NCI-H69 (cell line): ENCODE measurements around the gene EDARADD.

Experiments used
- DNase-seq: peaks from one replicate; lab custom pipeline; 2025; lab: John Stamatoyannopoulos, UW

EDARADD gene

DNA sequence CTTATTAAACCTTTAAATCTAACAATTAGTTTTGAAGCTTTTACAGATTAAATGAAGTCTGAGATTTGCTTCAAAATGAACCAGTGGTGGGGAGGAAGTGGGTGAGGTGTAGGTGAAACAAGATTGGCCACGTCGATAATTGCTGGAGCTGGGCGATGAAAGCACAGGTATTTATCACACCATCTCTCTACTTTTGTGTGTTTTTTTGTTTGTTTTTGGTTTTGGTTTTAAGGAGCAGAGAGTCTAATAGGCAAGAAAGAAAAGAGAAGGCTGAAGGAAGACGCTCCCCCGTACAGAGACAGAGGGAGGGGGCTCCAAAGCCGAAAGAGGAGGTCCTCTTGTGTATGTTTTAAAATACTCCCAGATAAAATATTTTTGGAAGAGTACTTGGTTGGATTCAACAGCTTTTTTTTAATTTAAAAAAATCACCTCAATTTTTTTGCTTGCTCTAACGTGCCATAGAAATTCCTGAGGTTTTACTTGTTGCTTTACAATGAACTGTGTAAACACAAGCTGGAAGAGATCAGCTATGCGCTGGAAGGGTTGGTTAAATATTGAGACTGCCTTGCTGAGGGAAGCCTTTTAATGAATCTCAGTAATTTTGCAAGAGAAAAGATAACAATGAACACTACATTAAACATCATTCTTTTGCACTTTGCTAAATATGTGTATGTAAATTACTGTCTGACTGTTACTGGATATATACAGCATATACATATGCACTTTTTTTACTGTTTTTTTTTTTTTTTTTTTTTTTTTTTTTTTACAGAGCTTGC is 123.0 kb downstream of the EDARADD start:
- DNase-seq = peak; percentile 79

DNA sequence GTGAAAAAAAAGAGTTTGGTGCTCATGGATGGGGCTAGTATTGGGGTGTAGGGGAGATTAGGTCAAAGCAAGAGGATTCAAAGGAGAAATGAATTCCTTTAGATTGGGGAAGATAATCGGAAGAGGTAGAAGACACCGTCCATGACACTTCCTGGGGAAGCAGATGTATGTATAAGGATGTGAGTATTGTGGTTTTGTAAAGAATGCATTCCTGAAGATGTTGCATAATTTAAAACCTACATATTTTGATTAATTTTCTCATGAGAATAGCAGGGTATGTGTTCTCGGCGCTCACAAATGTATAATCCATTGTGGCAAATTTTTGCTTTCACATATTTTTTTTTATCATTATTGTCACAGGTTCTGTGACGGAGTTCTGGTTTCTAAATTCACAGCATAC is 124.2 kb downstream of the EDARADD start:
- DNase-seq = no peak

DNA sequence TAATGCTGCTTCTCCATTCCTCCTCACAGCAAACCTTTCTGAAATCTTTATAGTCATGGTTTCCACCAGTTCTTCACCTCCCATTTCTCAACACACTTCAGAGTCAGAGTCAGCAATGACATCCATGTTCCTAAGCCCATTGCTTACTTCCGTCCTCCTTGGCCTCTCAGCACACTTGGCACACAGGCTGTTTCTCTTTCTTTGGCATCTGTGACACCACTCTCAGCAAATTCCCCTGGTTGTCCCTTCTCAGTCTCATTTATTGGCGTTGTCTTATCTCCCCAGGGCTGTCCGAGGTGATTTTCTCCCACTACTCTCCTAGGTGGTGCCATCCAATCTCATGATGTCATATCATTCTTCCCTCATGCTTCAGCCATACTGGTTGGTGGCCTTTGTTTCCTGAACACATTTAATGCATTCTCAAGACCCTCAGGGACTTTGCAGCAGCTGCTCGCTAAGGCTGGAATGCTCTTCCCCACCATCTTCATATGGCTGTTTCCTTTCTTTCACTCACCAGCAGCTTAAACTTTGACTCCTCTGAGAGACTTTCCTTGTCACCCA is 126.4 kb downstream of the EDARADD start:
- no peak for DNase-seq

DNA sequence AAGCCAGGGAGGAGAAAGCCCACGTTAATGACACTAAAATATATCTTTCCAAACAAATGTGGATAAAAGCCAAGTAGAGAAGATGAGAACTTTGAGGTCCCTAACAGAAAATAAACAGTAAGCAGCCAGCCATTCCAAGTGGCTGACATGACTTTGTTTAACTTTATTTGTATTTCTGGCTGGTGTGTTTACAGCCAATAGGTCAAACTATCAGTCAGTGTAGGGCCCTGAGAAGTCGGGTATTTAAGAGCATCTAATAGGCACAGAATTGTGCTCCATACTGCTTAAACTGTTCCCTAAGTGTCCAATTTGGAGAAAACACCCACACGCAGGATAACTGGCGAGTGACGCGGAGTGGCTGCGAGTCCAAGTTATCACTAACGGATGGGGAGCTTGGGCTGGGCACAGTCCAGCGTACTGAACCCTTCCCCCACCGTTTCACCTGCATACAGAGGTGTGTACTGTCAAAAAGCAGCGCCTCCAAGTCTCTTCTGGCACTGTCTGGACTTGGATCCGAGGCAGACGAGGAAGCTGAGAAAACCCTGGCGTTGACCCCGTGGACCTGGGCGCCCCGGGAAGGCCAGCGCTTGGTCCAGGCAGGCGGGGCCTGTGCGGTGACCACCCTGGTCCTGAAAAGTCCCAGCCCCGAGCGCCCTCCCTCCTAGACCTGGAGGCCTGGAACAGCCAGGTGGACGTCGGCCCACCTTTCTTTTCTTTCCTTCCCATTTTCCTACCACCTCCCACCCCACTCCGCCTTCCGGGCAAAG is 129.0 kb downstream of the EDARADD start:
- DNase-seq = peak; percentile 77

DNA sequence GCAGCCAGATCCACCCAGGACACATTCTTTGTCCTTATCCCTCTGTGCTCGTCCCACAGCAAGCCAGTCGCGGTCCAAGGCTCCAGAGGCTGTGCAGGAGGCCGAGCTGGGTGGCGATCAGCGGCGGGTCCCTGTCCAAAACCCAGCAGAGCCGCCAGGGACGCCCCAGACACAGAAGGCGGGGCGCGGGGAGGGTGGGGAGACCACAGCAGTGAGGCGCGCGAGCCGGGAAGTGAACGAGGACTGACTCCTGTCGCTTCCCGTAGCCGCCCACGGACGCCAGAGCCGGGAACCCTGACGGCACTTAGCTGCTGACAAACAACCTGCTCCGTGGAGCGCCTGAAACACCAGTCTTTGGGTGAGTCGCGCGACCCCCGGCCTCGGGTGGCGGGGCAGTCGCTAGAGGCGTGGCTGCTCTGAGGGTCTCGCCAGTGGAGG is 129.6 kb downstream of the EDARADD start, which contains the start of gene LGALS8:
TSS of gene LGALS8 (plus strand) at position 279 of the 438 bp plus-strand sequence. CDS start 2,089 bp downstream, outside the sequence.
- peak; percentile 95 for DNase-seq

DNA sequence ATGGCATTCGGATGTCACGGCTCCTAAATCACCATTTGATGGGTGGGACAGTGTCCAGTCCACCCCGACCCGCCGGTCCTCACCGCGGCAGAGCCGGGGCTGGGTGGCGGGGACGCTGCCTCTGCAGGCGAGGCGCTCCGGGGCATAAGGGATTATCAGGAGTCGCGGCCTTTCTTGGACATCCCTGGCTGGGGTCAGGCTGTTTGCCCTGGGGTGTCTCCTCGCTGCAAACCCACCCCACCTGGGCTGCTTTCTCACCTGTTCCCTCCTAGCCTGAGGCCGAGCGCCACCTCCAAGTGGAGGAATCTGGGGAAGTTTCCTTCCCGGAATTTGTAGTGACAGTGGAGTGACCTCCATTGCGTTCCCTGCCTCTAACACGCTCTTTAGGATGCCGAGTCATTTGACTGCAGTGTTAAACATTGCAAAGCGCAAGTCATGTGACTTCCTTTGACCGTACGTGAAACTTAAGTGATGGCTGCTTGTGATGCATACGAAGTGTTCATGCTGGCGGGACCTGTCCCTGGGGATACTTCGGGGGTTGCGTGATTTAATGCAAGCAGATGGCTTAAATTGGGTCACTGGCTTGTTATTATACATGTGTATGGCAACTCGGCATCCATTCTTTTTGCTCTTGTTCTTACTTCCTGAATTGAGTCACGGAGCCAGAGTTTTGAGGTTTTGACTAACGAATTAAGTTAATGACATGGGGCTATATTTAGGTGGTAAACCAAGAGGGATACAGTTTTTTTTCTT is 130.2 kb downstream of the EDARADD start:
- DNase-seq = peak; percentile 96

DNA sequence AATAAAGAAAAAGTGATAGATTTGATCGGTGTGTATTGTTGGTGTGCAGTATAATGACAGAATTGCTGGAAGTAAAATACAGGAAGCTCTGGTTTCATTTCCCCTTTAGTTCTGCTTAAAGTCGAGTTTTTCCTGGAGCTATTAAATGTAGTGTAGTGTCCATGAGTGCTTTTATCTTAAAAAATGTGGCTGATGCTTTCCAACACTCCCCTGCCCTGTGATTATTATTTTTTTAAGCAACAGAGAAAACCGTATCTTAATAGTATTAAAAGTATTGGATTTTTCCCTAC is 130.8 kb downstream of the EDARADD start:
- DNase-seq = no peak

DNA sequence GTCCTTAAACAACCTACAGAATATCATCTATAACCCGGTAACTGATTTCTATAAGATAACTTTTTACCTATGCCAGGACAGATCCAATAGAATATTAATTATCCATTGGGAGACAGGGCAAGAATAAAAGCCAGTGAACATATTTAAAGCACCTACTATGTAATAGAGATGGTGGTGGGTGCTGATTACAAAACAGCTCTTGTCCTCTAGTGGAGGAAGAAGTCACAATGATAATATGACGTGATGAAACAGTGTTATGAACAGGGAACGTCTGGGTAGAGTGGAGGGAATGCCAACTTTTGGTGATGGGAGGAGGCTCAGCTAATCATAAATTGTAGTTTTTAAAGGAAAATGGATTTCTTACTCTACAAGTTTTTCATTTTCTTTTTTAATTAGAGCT is 132.0 kb downstream of the EDARADD start:
- no peak for DNase-seq

DNA sequence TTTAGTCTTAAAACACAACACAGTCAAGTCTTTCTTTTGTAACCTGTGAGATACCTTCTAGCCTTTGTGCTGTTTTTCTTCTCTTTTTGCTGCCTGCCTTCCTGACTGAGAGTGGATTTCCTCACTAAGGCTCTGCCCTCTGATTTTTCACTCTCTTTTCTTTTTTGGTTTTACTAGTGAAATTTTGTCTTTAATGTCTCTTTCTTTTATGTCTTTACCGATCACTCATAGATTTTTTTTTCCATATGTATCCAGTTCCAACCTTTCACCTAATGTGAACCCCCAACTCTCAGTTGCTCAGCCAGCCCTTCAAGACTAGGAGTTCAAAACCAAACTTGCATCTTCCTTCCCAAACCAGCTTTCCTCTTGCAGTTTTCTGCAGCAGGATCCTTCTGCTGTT is 136.2 kb downstream of the EDARADD start:
- no peak for DNase-seq

DNA sequence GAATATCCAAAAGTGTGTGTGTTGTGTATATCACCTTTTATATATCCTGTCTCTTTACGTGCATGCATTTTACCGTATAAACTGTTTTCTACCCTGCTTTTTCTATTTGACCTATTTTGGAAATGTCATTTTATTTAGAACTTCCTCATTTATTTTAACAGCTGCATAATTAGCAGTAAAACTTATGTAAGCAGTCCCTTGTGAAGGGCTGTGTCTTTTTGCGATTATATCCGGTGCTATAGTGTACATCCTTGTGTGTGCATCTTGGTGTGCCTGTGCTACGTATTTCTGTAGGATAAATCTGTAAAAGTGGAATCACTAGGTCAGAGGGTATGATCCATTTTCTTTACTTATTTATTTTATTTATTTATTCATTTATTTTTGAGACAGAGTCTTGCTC is 136.9 kb downstream of the EDARADD start:
- DNase-seq = no peak

DNA sequence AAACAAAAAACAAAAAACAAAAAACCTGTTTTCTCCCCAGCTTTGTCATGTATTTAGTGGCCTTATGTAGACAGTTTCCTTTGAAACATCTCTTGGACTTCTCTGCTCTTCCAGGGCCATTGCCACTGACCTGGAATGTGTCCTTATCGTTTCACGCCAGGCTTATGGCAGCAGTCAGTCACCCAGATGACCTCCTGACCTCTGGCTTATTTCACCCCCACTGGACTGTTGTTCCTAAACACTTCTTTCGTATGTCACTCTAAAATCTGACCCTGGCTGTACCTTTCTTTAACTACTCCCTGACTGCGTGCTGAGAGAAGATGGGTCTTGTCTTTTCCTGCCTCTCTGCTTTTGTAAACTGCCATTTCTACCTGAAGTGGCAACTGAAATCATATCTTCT is 138.8 kb downstream of the EDARADD start:
- no peak for DNase-seq

DNA sequence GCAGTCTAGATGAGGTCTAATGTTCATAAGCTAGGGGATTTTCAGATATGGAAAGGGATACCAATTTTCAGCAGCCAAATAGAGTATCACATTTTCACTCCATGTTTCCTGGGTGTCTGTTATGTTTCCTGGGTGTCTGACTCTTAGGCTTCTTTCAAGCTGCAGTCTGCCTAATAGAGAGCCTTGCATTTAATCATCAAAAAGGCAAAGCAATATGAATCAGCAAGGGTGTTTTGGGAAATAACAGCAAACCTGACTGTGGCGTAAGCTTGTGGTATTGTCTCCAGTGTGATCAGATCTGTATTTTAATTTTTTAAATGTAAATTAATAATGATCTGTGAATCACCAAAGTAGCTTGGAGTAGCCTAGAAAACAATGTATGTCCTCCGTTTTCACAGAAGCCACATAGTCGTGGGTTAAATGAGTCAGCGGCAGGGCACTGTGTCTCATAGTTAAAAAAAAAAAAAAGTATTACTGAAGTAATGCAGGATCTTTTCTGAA is 140.1 kb downstream of the EDARADD start:
- DNase-seq = no peak
